Right lobe of liver (tissue), 6 donors: ENCODE measurements around the gene TMEM121. TPM values are rescaled to one million over a fixed set of nuclear protein-coding genes. Genes with fewer than 3 reads are reported as not detected.
A peak's percentile ranks its signal among the peaks of the same experiment; 100 is the strongest.
"Not testable (repeated sequence)": the region's sequence is repeated elsewhere in the genome, so short reads cannot be mapped to it uniquely, and the experiment has no call there.

ENCODE experiments used
- ATAC-seq, 4 donors: fragments of 200-7000 bp; cut with Tn5 transposase; one replicate each; pipeline ENCODE4 v1.9.1; 2020; ENCODE audit warnings: mild to moderate bottlenecking in 4 of 4, moderate library complexity in 4 of 4
- DNase-seq, 3 donors: peaks; one replicate each; pipeline ENCODE4 v3.0.0-alpha.2; 2020
- H3K27ac ChIP-seq, 3 donors: fragments of 200-600 bp; one replicate each; pipeline ENCODE4 v1.8.0; 2022
- H3K27me3 ChIP-seq, 2 donors: fragments of 200-600 bp; one replicate each; pipeline ENCODE4 v1.8.0; 2022
- H3K36me3 ChIP-seq, 4 donors: fragments of 200-600 bp; sonication (generic) in 1 of 4; one replicate each; pipeline versions ENCODE4 v1.5.1 to v1.8.0; 2017 to 2022; ENCODE audit warnings: control low read depth in 1 of 4
- H3K4me1 ChIP-seq, 4 donors: fragments of 200-600 bp; sonication (generic) in 1 of 4; one replicate each; pipeline versions ENCODE4 v1.5.1 to v1.8.0; 2017 to 2022; ENCODE audit warnings: control low read depth in 1 of 4
- H3K4me3 ChIP-seq, 3 donors: fragments of 200-600 bp; one replicate each; pipeline ENCODE4 v1.8.0; 2022
- H3K9me3 ChIP-seq, 4 donors: fragments of 200-600 bp; sonication (generic) in 1 of 4; one replicate each; pipeline versions ENCODE4 v1.5.1 to v1.8.0; 2017 to 2022; ENCODE audit warnings: control low read depth in 1 of 4
- POLR2A ChIP-seq: fragments of 450-650 bp; IDR thresholded peaks from one replicate; pipeline ENCODE4 v1.6.1; 2017; ENCODE audit warnings: antibody characterized with exemption, mild to moderate bottlenecking
- WGBS: methylation state at CpG from one replicate; pipeline ENCODE4 v1.1.6; 2018; ENCODE audit warnings: low coverage, low lambda C conversion rate; ENCODE audit not compliant: insufficient coverage; ENCODE audit errors: missing lambda C conversion rate; 5-methylcytosine and 5-hydroxymethylcytosine counted together
- intact Hi-C, 2 donors: fragments of 100-400 bp; cut with DNase I; formaldehyde crosslinking; loops; one replicate each; pipeline versions ENCODE4 v1.11.2 to v1.14.1; 2022
- total RNA-seq, 6 experiments: library from RNA; depleted of rRNA in 2 of 6; stranded (reverse); fragments of >200 nt in 2 of 6; fragmentation: NEBNext Ultra II Directional in 3 of 6; extraction: Animal tissue kit (Norgen Biotek cat#: 25700) in 3 of 6; gene quantifications; one replicate each; pipeline versions ENCODE4 v1.1.0 to v1.2.4, GENCODE V29; 2016 to 2023
- TF ChIP-seq, protein P1 (sequence below), 4 donors: fragments of 200-600 bp in 3 of 4; fragments of 450-650 bp in 1 of 4; IDR thresholded peaks; one replicate each; pipeline versions ENCODE4 v1.5.1 to v1.8.0; 2016 to 2022; ENCODE audit warnings: antibody characterized with exemption in 4 of 4, mild to moderate bottlenecking in 2 of 4
- donor health status: DM: no; HTN: yes; CAD: no.
- donor health status: DM: no; HTN: no; CAD: no.
- donor health status: DM: no; HTN: no; CAD: no.
- donor health status: DM: no; HTN: yes; CAD: no.
- donor health status: DM: no; HTN: yes; CAD: no.

Gene TMEM121
- total RNA-seq, 6 experiments from 2014 or later, result 0.74 to 3.2 (median 2.2) TPM

DNA sequence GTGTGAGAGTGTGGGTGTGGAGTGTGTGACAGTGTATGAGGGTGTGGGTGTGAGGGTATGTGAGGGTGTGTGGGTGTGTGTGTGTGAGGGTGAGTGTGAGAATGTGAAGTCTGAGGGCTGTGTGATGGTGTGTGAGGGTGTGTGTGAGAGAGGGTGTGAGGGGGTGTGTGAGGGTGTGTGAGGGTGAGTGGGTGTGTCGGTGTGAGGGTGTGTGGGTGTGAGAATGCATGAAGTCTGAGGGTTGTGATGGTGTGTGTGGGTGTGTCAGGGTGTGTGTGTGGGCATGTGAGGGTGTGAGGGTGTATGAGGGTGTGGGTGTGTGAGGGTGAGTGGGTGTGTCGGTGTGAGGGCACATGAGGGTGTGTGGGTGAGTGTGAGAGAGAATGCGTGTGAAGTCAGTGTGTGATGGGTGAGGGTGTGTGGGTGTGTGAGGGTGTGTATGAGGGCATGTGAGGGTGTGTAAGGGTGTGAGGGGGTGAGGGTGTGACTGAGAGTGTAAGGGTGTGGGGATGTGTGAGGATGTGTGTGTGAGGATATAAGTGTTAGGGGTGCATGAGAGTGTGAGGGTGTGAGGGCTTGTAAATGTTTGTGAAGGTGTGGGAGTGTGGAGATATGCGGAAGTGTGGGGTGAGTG lies 36.4 kb downstream of the TMEM121 start:
- Histone ChIP-seq H3K27ac (no peak overlapping the region), H3K4me1 (no peaks in the 10 kb centered on the region), H3K4me3 (no peak overlapping the region), H3K27me3 (no peaks in the 10 kb centered on the region), H3K9me3 (no peaks in the 10 kb centered on the region), H3K36me3 (no peaks in the 10 kb centered on the region)
- no peak for TF ChIP-seq POLR2A
- TF ChIP-seq, protein P1, sequence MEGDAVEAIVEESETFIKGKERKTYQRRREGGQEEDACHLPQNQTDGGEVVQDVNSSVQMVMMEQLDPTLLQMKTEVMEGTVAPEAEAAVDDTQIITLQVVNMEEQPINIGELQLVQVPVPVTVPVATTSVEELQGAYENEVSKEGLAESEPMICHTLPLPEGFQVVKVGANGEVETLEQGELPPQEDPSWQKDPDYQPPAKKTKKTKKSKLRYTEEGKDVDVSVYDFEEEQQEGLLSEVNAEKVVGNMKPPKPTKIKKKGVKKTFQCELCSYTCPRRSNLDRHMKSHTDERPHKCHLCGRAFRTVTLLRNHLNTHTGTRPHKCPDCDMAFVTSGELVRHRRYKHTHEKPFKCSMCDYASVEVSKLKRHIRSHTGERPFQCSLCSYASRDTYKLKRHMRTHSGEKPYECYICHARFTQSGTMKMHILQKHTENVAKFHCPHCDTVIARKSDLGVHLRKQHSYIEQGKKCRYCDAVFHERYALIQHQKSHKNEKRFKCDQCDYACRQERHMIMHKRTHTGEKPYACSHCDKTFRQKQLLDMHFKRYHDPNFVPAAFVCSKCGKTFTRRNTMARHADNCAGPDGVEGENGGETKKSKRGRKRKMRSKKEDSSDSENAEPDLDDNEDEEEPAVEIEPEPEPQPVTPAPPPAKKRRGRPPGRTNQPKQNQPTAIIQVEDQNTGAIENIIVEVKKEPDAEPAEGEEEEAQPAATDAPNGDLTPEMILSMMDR (IDR thresholded peaks at IDR 0.05), result no peak
- DNase-seq (no peak), ATAC-seq (no peak)
- intact Hi-C loops, result loop anchor here in 1 of 2 donors (10.0 kb wide), 1 partner anchor 122 kb away; no protein-coding TSS in a partner anchor
- WGBS, result 76% methylated on average over 4 of the region's 4 CpGs

DNA sequence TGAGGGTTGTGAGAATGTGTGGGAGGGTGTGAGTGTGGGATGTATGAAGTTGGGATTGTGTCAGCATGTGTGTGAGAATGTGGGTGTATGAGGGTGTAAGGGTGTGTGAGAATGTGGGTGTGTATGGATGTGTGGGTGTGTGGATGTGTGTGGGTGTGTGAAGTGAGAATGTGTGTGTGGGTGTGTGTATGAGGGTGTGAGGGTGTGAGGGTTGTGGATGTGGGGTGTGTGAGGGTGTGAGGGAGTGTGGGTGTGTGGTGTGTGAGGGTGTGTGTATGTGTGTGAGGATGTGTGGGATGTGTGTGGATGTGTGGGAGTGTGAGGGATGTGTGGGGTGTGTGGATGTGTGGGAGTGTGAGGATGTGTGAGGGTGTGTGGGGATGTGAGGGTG lies 37.0 kb downstream of the TMEM121 start:
- H3K4me1 ChIP-seq, result no peaks in the 10 kb centered on the region
- no peaks in the 10 kb centered on the region for H3K36me3 ChIP-seq
- no peak for ATAC-seq
- TF ChIP-seq, protein P1 (IDR thresholded peaks at IDR 0.05), result no peak
- no peak for TF ChIP-seq POLR2A
- H3K9me3 ChIP-seq, result no peaks in the 10 kb centered on the region
- H3K27me3 ChIP-seq, result no peaks in the 10 kb centered on the region
- no peak overlapping the region for H3K27ac ChIP-seq
- DNase-seq, result no peak
- H3K4me3 ChIP-seq, result no peak overlapping the region
- intact Hi-C loops, result loop anchor here in 1 of 2 donors (10.0 kb wide), 1 partner anchor 121 kb away; no protein-coding TSS in a partner anchor

DNA sequence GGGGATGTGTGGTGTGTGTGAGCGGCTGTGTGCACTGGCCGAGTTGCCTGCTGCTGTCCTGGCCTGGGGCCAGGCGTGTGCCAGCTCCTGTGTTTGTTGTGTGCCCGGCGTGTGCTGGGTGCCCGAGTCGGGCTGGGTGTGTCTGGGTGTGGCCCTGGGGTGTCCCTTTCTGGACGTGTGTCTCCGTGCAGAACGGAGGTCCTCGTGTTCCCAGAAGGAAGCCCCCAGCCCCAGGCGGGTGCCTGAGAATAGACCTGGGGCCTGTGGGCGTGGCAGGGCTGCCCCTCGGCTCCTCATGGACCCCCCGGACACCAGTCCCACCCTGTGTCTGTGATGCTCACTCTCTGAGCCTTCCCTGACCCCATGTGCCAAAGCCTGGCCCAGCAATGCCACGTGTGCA lies 38.2 kb downstream of the TMEM121 start:
- intact Hi-C loops, result loop anchor here in 1 of 2 donors (10.0 kb wide), 1 partner anchor 120 kb away; no protein-coding TSS in a partner anchor
- H3K9me3 ChIP-seq, H3K4me3 ChIP-seq, H3K36me3 ChIP-seq, H3K4me1 ChIP-seq, H3K27me3 ChIP-seq, ATAC-seq, H3K27ac ChIP-seq, DNase-seq: not testable (repeated sequence)
- WGBS, result 62% methylated on average over 3 of the region's 16 CpGs

DNA sequence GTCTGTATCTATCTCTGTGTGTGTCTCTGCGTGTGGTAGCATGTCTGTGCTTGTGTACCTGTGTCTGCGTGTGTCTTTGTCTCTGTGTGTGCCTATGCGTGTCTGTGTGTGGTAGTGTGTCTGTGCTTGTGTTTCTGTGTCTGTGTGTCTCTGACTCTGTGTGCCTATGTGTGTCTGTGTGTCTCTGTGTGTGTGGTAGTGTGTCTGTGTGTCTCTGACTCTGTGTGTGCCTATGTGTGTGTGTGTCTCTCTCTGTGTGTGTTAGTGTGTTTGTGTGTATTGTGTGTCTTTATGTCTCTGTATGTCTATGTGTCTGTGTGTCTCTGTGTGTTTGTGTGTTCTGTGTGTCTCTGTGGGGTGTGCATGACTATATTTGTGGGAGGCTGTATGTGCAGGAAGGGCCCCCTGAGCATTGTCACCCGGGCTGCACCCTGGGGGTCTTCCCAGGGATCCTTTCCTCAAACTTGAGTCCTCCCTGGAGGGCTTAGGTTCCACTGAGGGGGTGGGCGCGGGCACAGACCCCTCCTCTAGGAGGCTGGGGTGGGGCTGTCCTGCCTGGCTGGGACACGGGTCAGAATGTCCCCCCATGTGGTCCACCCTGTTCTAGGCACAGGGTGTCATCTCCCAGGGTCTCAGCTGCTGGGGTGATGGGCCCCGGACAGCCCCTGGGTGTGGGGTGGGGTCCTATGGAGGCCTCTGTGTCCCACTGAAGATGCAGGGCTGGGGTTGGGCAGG lies 39.0 kb downstream of the TMEM121 start:
- no CpG with 5 or more reads among the region's 8 CpGs for WGBS
- not testable (repeated sequence) for ATAC-seq

DNA sequence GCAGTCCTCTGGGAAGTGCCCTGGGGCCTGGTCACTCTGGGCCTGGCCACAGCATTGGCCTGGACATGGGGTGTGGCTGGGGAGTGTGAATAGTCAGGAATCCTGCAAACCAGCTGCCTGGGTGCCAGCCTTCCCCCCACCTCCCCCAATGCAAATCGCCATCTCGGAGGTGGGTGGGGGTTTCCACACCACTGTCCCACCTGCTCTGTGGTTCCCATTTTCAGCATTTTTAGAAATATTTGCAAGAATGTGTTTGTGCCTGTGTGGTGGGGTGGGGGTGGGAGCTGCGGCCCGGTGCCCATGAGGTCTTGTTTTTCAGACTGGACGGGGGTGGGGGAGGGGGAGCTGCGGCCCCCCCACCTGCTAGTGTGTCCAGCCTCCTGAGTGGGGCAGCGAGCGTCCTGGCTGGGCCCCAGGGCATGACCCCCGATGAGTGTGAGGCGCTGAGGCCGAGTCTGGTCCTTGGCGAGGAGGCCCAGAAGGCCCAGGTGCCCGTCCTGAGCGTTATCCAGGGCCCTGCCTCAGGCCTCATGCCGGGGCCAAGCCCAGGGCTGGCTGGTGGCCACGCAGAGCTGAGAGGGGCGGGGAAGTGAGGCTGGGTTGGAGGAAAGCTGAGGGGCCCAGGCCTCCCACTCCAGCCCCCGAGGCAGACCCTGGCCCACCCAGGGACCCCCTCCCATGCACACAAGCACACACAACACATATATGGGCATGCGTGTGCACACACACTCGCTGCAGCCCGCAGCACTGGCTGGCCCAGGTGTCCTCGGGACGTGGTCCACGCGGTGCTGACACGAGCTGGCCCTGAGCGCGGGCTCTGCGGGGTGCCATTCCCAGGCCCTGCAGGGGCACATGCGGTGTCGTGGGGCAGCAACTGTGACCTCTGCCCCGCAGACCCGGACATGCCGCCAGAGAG lies 40.1 kb downstream of the TMEM121 start:
- not testable (repeated sequence) for H3K4me3 ChIP-seq, DNase-seq, H3K27me3 ChIP-seq, H3K27ac ChIP-seq, H3K36me3 ChIP-seq, H3K4me1 ChIP-seq, H3K9me3 ChIP-seq
- peak in 2 of 4 donors; percentile 2 to 15 for ATAC-seq
- WGBS, result 100% methylated on average over 1 of the region's 34 CpGs
- intact Hi-C loops, result loop anchor here in 1 of 2 donors (10.0 kb wide), 1 partner anchor 118 kb away; no protein-coding TSS in a partner anchor

More for the DNA sequence above, 39.0 kb downstream of the TMEM121 start:
- H3K27ac ChIP-seq, H3K4me1 ChIP-seq, H3K27me3 ChIP-seq, DNase-seq, H3K4me3 ChIP-seq, H3K9me3 ChIP-seq, H3K36me3 ChIP-seq: not testable (repeated sequence)
- intact Hi-C loops, result loop anchor here in 1 of 2 donors (10.0 kb wide), 1 partner anchor 119 kb away; no protein-coding TSS in a partner anchor

DNA sequence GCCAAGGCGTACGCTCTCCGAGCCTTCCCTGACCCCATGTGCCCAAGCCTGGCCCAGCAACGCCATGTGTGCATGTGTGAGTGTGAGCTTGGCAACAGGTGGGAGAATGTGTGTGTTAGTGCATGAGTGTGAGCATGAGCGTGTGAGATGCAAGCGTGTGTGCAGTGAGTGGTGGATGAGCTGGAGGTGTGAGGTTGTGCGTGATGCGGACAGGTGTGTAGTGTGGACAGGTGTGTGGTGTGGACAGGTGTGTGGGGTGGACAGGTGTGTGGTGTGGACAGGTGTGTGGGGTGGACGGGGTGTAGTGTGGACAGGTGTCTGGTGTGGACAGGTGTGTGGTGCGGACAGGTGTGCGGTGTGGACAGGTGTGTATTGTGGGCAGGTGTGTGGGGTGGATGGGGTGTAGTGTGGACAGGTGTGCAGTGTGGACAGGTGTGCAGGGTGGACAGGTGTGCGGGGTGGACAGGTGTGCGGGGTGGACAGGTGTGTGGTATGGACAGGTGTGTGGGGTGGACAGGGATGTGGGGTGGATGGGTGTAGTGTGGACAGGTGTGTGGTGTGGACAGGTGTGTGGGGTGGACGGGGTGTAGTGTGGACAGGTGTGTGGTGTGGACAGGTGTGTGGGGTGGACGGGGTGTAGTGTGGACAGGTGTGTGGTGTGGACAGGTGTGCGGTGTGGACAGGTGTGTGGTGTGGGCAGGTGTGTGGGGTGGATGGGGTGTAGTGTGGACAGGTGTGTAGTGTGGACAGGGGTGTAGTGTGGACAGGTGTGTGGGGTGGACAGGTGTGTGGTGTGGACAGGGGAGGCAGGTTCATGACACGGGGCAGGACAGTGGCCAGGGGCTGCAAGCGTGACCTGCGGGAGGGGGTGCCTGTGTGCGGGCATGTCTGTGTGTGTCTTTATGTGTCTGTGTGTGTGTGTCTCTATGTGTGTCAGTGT lies 41.1 kb downstream of the TMEM121 start:
- intact Hi-C loops, result loop anchor here in 1 of 2 donors (10.0 kb wide), 1 partner anchor 117 kb away; no protein-coding TSS in a partner anchor
- not testable (repeated sequence) for ATAC-seq, H3K27ac ChIP-seq, H3K4me1 ChIP-seq, H3K27me3 ChIP-seq, H3K4me3 ChIP-seq, DNase-seq, H3K9me3 ChIP-seq, H3K36me3 ChIP-seq
- 85% methylated on average over 17 of the region's 20 CpGs for WGBS

DNA sequence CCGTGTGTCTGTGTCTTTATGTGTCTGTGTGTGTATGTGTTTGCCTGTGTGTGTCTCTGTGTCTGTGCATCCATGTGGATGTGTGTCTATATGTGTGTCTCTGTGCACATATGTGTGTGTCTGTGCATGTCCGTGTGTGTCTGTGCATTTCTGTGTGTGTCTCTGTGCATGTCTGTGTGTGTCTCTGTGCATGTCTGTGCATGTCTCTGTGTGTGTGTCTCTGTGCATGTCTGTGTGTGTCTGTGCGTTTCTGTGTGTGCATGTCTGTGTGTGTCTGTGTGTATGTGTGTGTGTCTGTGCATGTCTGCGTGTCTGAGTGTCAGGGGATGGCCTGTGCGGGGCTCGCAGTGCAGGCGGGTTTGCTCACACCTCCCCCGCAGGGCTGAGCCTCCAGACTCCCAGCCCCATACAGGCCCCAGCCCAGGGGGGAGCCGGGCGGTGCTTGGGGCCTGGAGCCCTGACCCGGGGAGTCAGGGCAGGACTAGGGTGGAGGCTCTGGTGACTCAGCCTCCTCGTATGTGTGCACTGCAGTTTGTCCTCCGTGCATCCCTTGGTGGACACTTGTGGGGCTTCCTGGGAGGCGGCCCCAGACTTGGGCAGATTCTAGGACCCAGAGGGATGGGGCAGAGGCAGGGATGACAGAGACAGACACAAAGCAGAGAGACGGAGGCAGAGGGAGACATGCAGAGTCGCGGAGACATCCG lies 41.9 kb downstream of the TMEM121 start:
- not testable (repeated sequence) for ATAC-seq, DNase-seq
- intact Hi-C loops, result loop anchor here in 1 of 2 donors (10.0 kb wide), 1 partner anchor 117 kb away; no protein-coding TSS in a partner anchor

More for the DNA sequence above, 41.9 kb downstream of the TMEM121 start:
- 50% methylated on average over 1 of the region's 18 CpGs for WGBS
- H3K4me1 ChIP-seq, H3K9me3 ChIP-seq, H3K4me3 ChIP-seq, H3K36me3 ChIP-seq, H3K27ac ChIP-seq, H3K27me3 ChIP-seq: not testable (repeated sequence)
